8988T (cell line): ENCODE results near the gene SLC11A1.

Experiments used
- DNase-seq: peaks from one replicate; pipeline ENCODE4 v3.0.0; 2011

SLC11A1 gene

GRCh38 chr2:218406209-218406948 is 24.3 kb downstream of the SLC11A1 start:
- DNase-seq, result peak; percentile 96

DNA sequence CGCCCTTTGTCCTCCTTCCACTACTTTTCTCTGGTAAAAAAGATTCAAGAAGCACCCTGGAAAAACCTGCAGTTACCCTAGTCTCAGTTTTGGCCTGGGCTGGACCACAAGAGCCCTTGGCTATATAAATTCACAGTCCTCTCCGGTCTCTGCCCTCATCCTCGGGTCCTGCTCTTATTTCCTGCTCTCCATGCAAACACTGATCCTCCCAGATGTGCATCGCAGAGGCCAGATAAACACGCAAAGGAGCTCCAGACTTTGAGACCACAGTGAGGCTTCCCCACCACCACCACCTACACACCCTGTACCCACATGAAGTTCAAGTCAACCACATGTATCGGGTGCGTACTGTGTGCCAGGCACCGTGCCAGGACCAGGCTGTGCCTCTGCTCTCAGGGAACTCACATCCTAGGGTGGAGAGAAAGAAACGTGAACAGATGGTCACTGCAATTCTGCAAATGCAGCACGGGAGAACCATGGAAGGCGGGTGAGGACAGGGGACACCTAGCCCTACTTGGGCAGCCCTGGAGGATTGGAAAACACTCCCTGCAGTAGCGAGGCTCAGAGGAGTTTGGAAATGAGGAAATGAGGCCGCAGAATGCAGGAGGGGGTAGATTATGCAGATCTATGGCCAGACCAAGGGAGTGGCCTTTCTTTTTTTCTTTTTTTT is 25.0 kb downstream of the SLC11A1 start:
- DNase-seq, result no peak

DNA sequence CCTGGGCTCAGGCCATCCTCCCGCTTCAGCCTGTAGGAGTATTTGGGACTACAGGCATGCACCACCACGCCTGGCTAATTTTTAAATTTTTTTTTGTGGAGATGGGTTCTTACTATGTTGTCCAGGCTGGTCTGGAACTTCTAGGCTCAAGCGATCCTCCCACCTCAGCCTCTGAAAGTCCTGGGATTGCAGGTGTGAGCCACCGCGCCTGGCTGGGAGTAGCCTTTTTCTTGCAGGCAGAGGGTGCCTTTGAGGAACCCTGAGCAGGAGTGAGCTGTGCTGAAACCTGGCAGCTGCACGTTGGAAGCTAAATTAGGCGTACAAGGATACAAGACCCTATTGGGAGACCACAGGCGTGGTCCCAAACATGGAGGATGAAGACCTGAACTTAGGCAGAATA is 25.6 kb downstream of the SLC11A1 start:
- DNase-seq, result no peak

DNA sequence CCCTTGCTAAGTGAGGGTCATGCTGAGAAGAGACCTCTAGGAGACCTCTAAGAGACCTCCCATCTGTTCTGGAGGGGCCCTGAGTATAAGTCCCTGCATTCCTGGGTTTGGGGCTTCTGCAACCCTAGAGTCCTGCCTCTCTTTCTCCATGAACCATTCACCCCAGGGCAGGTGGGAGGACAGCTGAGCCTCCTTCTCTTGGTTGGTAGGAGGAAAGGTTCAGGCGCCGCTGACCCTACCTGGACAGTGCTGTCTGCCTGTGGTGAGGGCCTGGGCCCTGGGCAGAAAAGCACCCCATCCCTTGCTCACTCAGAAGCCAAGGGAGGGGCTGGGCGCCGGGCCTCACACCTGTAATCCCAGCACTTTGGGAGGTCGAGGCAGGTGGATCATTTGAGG is 36.2 kb downstream of the SLC11A1 start:
- DNase-seq, result no peak

DNA sequence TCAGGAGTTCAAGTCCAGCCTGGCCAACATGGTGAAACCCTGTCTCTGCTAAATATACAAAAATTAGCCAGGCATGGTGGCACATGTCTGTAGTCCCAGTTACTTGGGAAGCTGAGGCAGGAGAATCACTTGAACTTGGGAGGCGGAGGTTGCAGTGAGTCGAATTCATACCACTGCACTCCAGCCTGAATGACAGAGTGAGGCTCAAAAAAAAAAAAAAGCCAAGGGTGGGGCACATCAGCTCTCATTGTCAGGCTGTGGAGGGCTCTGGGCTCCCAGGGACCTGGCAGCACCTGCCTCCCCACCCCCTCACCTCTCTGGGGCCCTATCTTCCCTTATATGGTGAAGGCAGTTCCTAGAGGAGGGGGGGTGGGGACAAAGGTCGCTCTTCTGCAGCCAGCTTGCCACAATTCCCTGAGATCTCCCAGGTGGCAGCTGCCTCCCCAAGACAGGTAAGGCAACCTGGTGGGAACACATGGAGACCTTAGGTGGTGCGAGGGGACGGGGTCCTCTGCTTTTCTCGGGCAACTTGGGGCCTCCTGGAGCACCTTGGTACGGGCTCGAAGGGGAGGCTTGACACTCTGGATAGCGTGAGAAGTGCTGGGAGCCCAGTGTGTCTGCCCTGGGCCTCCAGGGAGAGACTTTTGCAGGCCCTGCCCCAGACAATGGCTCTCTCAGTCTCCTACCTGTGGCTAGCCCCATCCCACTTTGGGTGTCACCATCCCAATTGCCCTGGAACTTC is 36.8 kb downstream of the SLC11A1 start, which contains the start of gene VIL1:
VIL1 (plus strand) TSS at position 407 of the 742 bp plus-strand sequence. CDS start 4,656 bp downstream, outside the sequence.
- DNase-seq, result no peak

DNA sequence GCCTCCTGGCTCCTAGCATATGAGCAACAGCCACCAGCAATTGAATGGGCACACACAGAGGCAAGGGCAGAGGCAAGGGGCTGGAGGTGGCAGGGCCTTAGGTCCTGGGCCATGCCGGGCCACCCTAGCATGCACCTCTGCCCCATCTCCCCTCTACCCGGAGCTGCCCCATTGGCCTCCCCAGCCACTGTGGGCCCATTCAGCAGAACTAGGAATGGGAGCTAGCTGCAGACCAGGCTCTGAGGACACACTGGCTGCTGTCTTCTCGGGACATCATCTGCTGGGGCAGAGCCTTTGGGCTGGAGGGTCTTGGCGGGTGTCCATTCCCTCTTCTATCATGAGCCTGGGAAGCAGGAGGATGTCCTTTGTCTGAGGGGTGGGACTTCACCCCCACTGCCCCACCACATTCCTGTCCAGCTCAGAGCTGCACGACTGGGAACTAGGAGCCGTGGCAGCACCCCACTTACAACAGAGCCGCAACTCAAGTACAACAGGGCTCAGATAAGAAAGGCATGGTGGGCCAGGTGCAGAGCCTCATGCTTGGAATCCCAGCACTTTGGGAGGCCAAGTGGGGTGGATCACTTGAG is 37.6 kb downstream of the SLC11A1 start:
- no peak for DNase-seq

DNA sequence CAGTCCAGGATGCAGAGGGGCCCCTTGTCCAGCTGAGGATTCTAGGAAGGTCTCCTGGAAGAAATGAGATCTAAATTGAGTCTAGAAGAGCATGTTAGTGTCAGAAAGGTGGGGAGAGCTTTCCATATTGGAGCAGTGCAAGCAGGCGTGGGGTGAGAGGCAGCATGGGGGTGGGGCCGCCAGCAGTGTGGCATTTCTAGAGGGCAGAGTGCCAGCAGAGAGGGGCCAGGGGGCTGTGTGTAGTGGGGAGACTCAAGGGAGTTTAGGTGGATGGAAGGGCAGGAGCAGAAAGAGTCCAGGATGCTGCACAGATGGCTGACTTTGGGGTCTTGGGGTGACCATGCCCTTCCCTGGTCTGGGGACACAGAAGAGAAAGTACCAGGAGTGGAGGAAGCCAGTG is 39.0 kb downstream of the SLC11A1 start:
- DNase-seq, result no peak

DNA sequence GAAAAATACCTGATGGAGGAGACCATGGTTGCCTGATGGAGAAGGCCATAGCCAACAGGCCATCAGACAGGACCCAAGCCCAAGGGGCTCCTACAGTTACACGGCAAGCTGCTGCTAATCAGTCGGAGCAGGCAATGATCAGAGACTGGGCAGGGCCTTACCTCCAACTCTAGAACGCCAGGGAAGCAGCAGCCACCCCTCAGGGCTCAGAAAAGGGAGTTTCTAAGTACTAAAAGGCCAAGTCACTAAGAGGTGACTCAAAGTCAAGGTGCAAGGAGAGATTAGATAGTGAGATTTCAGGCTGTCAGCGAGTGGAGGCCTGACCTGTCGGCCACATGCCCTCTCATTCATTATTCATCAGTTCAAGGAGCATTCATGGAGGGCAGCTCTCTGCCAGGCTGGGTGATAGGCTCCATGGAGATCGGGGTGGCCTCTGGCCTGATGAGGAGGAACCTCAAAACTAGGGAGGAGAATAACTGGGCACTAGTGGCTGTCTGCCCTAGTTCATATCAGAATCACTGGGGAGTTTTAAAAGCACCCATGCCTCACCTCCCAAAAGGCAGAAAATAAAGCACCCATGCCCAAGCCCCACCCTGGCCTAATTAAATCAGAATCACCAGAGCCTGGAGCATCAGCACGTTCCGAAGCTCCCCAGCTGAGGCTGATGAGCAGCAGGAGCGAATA is 40.5 kb downstream of the SLC11A1 start:
- no peak for DNase-seq

DNA sequence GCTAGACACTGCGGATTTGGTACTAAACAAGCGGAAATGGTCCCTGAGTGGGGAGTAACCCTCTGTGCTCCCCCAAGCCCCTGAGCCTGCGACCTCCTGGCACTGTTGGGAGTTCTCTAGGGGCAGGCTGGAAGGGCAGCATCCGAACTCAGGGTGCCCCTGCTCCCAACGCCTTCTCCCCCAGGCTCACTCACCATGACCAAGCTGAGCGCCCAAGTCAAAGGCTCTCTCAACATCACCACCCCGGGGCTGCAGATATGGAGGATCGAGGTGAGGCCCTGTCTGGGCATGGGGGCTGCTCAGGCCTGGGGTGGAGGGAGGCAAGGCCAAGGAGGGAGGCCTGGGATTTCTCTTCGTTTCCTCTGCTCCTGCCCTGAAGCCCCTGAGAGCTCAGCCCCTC is 41.5 kb downstream of the SLC11A1 start:
- no peak for DNase-seq

- no peak for DNase-seq
Observed at GRCh38 chr2:218425531-218425930, 43.5 kb downstream of the SLC11A1 start.

- no peak for DNase-seq
Observed at GRCh38 chr2:218427741-218428140, 45.7 kb downstream of the SLC11A1 start.

- no peak for DNase-seq
Observed at GRCh38 chr2:218428846-218429558, 46.9 kb downstream of the SLC11A1 start.

DNA sequence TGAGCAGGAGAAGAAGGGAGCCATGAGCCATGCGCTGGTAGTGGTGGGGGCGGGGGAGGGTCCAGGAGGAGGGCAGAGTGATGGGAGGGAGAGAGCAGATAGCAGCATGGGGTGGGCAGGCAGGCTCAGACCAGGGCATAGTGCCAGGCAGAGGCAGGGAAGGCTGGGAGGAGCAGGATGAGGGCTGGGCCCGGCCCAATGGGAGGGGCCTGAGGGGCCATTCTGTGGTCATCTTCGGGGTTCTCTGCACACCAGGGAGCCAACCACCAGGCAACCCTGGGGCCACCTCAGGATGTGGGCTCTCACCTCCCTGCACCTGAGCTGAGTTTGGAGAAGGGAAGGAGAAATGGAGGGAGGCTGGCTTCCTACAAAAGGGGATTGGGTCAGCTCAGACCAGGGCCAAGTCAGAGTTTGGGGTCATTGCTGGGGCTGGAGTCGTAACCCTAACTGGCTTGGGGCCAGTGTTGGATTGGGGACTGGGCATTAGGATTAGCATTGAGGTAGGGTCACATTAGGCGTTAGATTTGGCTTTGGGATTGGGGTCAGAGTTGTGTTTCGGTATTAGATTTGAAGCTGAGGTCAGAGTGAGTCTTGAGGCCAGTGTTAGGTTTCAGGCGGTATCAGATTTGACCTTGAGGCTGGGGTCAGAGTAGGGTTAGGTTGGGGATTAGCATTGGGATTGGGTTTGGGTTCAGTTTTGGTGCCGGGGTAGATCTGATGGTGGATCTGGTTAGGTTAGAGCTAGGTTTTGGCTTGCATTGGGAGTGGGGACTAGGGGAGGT is 48.0 kb downstream of the SLC11A1 start:
- DNase-seq, result no peak

DNA sequence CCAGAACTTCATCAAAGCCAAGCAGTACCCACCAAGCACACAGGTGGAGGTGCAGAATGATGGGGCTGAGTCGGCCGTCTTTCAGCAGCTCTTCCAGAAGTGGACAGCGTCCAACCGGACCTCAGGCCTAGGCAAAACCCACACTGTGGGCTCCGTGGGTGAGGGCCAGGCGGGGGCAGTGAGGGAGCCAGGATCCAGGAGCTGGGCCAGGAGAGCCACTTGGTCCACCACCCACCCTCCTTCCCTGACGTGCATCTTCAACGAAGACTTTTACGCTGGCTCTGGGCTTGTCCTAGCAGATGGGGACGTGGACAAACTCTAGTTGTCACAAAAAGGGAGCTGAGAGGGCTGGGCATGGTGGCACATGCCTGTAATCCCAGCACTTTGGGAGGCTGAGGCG is 48.6 kb downstream of the SLC11A1 start:
- DNase-seq, result no peak

- no peak for DNase-seq
Observed at GRCh38 chr2:218431878-218432277, 49.8 kb downstream of the SLC11A1 start.

GRCh38 chr2:218432676-218433365 is 50.7 kb downstream of the SLC11A1 start:
- no peak for DNase-seq

- no peak for DNase-seq
Observed at GRCh38 chr2:218434456-218434855, 52.4 kb downstream of the SLC11A1 start.

- DNase-seq, result no peak
Observed at GRCh38 chr2:218435003-218435982, 53.2 kb downstream of the SLC11A1 start.

- DNase-seq, result no peak
Observed at GRCh38 chr2:218436992-218437391, 54.9 kb downstream of the SLC11A1 start.
